Smooth muscle cell (in vitro differentiated cells): Measurements from ENCODE around the gene FCAMR. TPM values are rescaled to one million over a fixed set of nuclear protein-coding genes. Genes with fewer than 3 reads are reported as not detected.

Experiments used
- DNase-seq: peaks from one replicate; lab custom pipeline; 2025; ENCODE audit not compliant: unreplicated experiment; lab: John Stamatoyannopoulos, UW
- H2AFZ ChIP-seq: fragments of 200-600 bp; sonication (generic); 2 replicates; pipeline ENCODE4 v1.6.0; 2016; ENCODE audit warnings: antibody characterized with exemption, low read depth, mild to moderate bottlenecking
- H3F3A ChIP-seq: fragments of 200-600 bp; sonication (generic); 2 replicates; pipeline ENCODE4 v1.6.0; 2017; ENCODE audit warnings: antibody characterized with exemption, low read depth
- H3K27ac ChIP-seq: fragments of 200-600 bp; sonication (generic); 2 replicates; pipeline ENCODE4 v1.5.1; 2016; ENCODE audit warnings: low read depth, mild to moderate bottlenecking
- H3K27me3 ChIP-seq: fragments of 200-600 bp; sonication (generic); 2 replicates; pipeline ENCODE4 v1.6.1; 2016; ENCODE audit warnings: low read depth, mild to moderate bottlenecking
- H3K36me3 ChIP-seq: fragments of 200-600 bp; sonication (generic); 2 replicates; pipeline ENCODE4 v1.5.1; 2016; ENCODE audit warnings: low read depth
- H3K4me1 ChIP-seq: fragments of 200-600 bp; sonication (generic); 2 replicates; pipeline ENCODE4 v1.5.1; 2016; ENCODE audit warnings: low read depth
- H3K4me2 ChIP-seq: fragments of 200-600 bp; sonication (generic); 2 replicates; pipeline ENCODE4 v1.6.0; 2016; ENCODE audit warnings: mild to moderate bottlenecking
- H3K4me3 ChIP-seq: fragments of 200-600 bp; sonication (generic); 2 replicates; pipeline ENCODE4 v1.5.1; 2016; ENCODE audit warnings: mild to moderate bottlenecking
- H3K79me2 ChIP-seq: fragments of 200-600 bp; sonication (generic); 2 replicates; pipeline ENCODE4 v1.6.0; 2016; ENCODE audit warnings: low read depth, mild to moderate bottlenecking
- H3K9ac ChIP-seq: fragments of 200-600 bp; sonication (generic); 2 replicates; pipeline ENCODE4 v1.6.0; 2016; ENCODE audit warnings: low read depth
- H3K9me3 ChIP-seq: fragments of 200-600 bp; sonication (generic); replicated peaks from 2 replicates; pipeline ENCODE4 v1.5.1; 2016; ENCODE audit warnings: low read depth
- H4K20me1 ChIP-seq: fragments of 200-600 bp; sonication (generic); 2 replicates; pipeline ENCODE4 v1.6.0; 2016; ENCODE audit warnings: low read depth
- CTCF ChIP-seq: fragments of 200-600 bp; sonication (generic); IDR thresholded peaks from 2 replicates; pipeline ENCODE4 v1.5.1; 2017; ENCODE audit warnings: borderline replicate concordance, mild to moderate bottlenecking, antibody characterized with exemption; ENCODE audit not compliant: insufficient read depth, poor library complexity, severe bottlenecking
- WGBS: methylation state at CpG from one replicate; pipeline ENCODE4 v1.1.7; 2016; ENCODE audit warnings: low lambda C conversion rate; 5-methylcytosine and 5-hydroxymethylcytosine counted together
- polyA plus RNA-seq: library from polyadenylated mRNA; unstranded; fragments of >200 nt; fragmentation: Nextera tagmentation; extraction: Ambion mirVana; gene quantifications from 2 replicates; pipeline ENCODE4 v1.2.1, GENCODE V29; 2016
- total RNA-seq: library from RNA; depleted of rRNA; stranded (reverse); fragments of >200 nt; gene quantifications from 2 replicates; pipeline ENCODE4 v1.2.3, GENCODE V29; 2014

The FCAMR gene
- total and polyA plus RNA-seq, 2 experiments from 2014 or later: not detected

GRCh38 chr1:206953126-206953525, 17.1 kb downstream of the FCAMR start:
- Histone ChIP-seq H2AFZ (no peak overlapping the region), H3K9ac (no peak overlapping the region), H3F3A (no peaks in the 10 kb centered on the region), H3K27me3 (peaks cover 19% of the 10 kb centered on the region), H3K9me3 (no peaks in the 10 kb centered on the region), H3K4me1 (peaks cover 4% of the 10 kb centered on the region), H3K4me2 (no peak overlapping the region), H3K36me3 (no peaks in the 10 kb centered on the region), H4K20me1 (no peaks in the 10 kb centered on the region), H3K4me3 (no peak overlapping the region), H3K27ac (no peak overlapping the region), H3K79me2 (no peaks in the 10 kb centered on the region)
- no peak for DNase-seq
- TF ChIP-seq CTCF: no peak
- 96% methylated on average over 3 of the region's 3 CpGs for WGBS

GRCh38 chr1:206952171-206952570, 18.1 kb downstream of the FCAMR start:
- Histone ChIP-seq H3K27me3 (peaks cover 26% of the 10 kb centered on the region), H3K4me3 (no peak overlapping the region), H3F3A (no peaks in the 10 kb centered on the region), H3K4me1 (peaks cover 4% of the 10 kb centered on the region), H4K20me1 (no peaks in the 10 kb centered on the region), H3K9ac (no peak overlapping the region), H3K79me2 (no peaks in the 10 kb centered on the region), H3K27ac (no peak overlapping the region), H3K36me3 (no peaks in the 10 kb centered on the region), H3K4me2 (no peak overlapping the region), H2AFZ (no peak overlapping the region), H3K9me3 (no peaks in the 10 kb centered on the region)
- 49% methylated on average over 4 of the region's 4 CpGs for WGBS
- TF ChIP-seq CTCF: no peak
- DNase-seq: no peak

GRCh38 chr1:206951318-206952100, 18.8 kb downstream of the FCAMR start:
- no peaks in the 10 kb centered on the region for H3F3A ChIP-seq
- H3K4me1 ChIP-seq: peaks cover 4% of the 10 kb centered on the region
- no peaks in the 10 kb centered on the region for H3K79me2 ChIP-seq
- no peak overlapping the region for H3K4me2 ChIP-seq
- H3K27me3 ChIP-seq: peaks cover 33% of the 10 kb centered on the region
- no peak overlapping the region for H3K27ac ChIP-seq
- no peak overlapping the region for H3K4me3 ChIP-seq
- WGBS: 95% methylated on average over 4 of the region's 4 CpGs
- no peak overlapping the region for H3K9ac ChIP-seq
- H4K20me1 ChIP-seq: no peaks in the 10 kb centered on the region
- no peaks in the 10 kb centered on the region for H3K36me3 ChIP-seq
- no peaks in the 10 kb centered on the region for H3K9me3 ChIP-seq
- no peak for TF ChIP-seq CTCF
- H2AFZ ChIP-seq: no peak overlapping the region
- no peak for DNase-seq

GRCh38 chr1:206949641-206950040, 20.6 kb downstream of the FCAMR start:
- Histone ChIP-seq H4K20me1 (no peaks in the 10 kb centered on the region), H3K36me3 (no peaks in the 10 kb centered on the region), H3K27me3 (peaks cover 52% of the 10 kb centered on the region), H3K79me2 (no peaks in the 10 kb centered on the region), H3K27ac (no peak overlapping the region), H3K9me3 (no peaks in the 10 kb centered on the region), H3K9ac (no peak overlapping the region), H2AFZ (no peak overlapping the region), H3K4me2 (no peak overlapping the region), H3K4me3 (no peak overlapping the region), H3F3A (no peaks in the 10 kb centered on the region), H3K4me1 (no peaks in the 10 kb centered on the region)
- TF ChIP-seq CTCF: no peak
- WGBS: 92% methylated on average over 5 of the region's 5 CpGs
- DNase-seq: no peak
